Measurements from ENCODE around the gene TEAD1.

Gene TEAD1

DNA sequence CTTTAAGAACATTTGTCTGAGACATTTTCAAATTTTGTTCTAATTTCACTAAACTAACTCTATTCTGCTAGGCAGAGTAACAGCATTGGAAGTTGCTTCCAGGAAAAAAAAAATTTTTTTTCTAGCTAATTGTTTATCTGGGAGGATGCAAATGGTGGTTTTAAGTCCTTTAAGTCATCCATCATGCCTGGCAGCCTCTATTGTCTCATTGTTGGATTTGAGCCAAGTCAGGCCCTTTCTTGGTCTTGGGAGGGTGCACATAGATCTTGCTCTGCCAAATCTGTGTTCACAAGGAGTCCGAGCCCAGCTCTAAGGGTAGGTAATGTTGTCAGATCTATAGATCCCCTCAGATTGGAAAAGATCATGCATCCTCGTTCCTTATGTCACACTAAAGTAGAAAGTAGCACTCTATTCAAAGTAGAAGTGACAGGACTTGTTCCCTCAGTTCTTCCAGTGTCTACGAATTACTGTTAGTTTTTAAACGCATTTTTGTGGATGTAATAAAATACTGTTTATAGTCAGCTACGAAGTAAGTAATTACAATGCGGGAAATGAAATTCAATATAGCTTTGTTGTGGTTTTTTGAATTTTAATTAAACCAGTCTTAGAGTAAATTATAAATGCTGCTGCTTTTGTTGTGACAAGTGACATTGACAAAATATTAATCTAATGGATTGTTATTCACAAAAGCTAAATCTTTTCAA, 168.9 kb downstream of the TEAD1 start:
- DNase-seq = no peak

GRCh38 chr11:12845163-12845562, 170.9 kb downstream of the TEAD1 start:
- no peak for DNase-seq

GRCh38 chr11:12845739-12846358, 171.6 kb downstream of the TEAD1 start:
- DNase-seq = no peak

- DNase-seq = no peak
These were observed 172.8 kb downstream of the TEAD1 start for GRCh38 chr11:12846786-12847615.

- DNase-seq = no peak
These were observed 174.2 kb downstream of the TEAD1 start for GRCh38 chr11:12848413-12848812.

DNA sequence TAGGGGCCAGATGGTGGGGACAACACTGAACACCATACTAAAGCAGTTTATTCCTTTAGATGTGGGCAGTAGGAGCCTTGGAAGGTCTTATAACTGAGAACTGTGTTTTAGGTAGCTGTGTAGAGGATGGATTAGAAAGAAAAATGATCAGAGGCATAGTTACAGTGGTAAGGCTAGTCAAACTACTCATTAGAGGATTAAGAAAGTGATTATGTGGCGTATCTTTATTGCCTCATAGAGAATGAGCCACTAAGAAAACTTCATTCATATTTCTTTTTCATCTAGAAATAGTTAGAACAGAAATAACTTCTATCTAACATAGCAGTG, 179.1 kb downstream of the TEAD1 start:
- no peak for DNase-seq

- no peak for DNase-seq
These were observed 179.6 kb downstream of the TEAD1 start for GRCh38 chr11:12853652-12854296.

DNA sequence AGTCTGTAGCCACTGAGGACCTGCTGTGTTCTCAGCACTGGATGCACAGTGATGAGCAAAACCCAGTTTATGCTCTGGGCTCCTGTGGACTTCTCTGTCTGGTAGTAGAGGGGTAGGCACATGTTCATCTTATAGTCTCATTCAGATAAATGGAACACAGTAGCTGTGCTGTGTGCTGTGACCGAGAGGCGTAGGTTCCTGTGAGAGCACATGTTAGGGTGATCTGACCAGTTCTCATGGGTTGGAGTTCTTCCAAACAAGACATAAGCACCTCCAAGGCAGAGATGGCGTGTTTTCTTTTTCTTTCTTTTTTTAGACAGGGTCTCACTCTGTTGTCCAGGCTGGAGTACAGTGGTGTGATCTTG, 180.1 kb downstream of the TEAD1 start:
- DNase-seq = no peak

DNA sequence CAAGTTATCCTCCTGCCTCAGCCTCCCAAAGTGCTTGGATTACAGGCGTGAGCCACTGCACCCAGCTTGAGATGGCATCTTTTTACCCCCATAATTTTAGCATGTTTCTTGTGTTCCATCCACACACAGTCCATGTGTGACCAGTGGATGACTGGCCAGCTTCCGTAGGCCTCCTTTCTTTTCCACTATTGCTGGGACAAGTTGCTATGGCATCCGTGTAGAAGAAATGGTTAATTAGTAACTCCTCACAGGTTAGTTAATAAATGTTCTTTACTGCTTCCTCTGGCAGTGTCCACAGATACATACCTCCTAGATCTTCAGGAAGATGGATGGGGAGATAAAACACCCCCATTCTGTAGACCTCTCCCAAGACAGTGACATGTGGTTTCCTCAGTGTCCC, 180.6 kb downstream of the TEAD1 start:
- DNase-seq = no peak

GRCh38 chr11:12856338-12856737, 182.1 kb downstream of the TEAD1 start:
- no peak for DNase-seq

DNA sequence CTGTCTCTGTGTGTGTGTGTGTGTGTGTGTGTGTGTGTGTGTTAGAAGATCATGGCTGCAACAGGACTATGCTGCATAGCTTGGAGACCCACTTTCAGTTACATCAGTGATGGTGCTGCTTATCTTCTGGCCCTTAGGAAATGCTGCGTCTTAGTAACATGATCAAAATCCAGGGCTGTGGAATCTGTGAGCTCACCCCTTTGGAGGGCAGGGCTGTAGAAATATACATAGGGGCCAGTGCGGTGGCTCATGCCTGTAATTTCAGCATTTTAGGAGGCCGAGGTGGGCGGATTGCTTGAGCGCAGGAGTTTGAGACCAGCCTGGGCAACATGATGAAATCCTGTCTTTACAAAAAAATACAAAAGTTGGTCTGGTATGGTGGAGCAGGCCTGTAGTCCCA, 183.4 kb downstream of the TEAD1 start:
- no peak for DNase-seq

GRCh38 chr11:12859872-12860657, 185.8 kb downstream of the TEAD1 start:
- no peak for DNase-seq

- no peak for DNase-seq
These were observed 186.6 kb downstream of the TEAD1 start for GRCh38 chr11:12860827-12861226.

GRCh38 chr11:12862696-12863469, 188.7 kb downstream of the TEAD1 start:
- DNase-seq = no peak

DNA sequence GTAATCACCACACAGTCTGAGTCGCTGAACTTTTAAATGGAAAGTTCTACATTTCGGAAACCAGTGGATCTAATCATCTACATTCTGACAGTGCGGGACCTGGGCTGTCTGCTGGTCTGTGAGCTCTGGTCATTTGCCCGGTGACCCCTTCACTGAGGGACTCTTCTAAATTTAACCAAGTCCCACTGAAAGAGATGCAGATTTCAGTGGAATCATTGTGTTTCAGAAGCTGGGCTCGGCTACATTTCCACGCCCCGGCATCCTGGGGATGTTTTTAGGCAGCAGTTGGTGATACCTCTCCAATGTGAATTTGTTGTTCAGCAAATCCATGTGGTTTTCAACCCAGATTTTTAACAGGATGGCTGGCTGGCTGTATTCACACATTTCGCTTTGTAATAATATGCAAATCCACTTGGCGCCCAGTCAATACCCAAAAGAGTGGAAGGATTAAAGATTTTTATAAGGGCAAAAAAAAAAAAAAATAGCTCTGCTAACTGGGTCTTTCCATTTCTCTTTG, 189.4 kb downstream of the TEAD1 start:
- no peak for DNase-seq

GRCh38 chr11:12864316-12865156, 190.3 kb downstream of the TEAD1 start:
- DNase-seq = no peak

- no peak for DNase-seq
These were observed 191.8 kb downstream of the TEAD1 start for GRCh38 chr11:12865863-12866595.

GRCh38 chr11:12867531-12867930, 193.3 kb downstream of the TEAD1 start:
- no peak for DNase-seq

DNA sequence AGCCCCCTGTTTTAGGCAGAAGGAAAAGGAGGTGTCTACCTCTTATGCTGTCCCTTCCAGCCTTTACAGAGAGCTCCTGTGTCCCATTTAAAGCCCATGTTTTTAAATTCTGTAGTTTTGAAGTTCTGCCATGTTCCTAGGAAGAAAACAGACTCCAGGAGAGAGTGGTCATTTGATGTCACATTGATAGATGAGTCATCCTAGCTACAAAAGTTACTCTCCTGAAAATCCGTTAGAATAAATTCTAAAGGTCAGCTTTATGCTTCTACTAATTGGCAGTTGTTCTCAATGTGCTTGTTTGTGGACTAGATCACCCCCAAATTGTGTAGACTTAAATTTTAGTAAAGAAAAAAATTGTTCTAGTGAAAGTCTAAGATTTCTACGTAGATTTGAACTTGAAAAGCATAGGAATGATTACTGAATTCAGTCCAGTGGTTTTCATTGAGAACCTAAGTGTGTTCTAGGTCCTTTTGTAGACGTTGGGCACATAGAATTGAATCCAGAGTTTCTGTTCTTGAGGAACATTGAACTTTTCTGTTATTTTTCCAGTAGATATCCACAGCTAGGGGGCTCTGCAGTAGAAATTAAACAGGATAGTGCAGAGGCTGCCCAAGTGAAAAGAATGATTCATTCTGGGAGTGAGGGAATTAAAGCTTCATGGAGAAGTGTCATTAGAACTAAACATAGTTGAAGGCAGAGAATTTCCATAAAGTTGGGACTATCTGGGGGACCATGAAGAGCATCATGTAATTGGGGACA, 194.3 kb downstream of the TEAD1 start:
- DNase-seq = no peak

All from GDM1 (cell line).